HepG2 (cell line): ENCODE results near the gene ZFAND2A. TPM values are rescaled to one million over a fixed set of nuclear protein-coding genes. Genes with fewer than 3 reads are reported as not detected.

Experiments used
- DMTF1 ChIP-seq: sonication (generic); formaldehyde crosslinking; IDR thresholded peaks from 2 replicates; pipeline ENCODE4 v1.4.0; 2020; ENCODE audit warnings: mild to moderate bottlenecking, missing genetic modification reagents
- GTF3A ChIP-seq: sonication (generic); formaldehyde crosslinking; conservative IDR thresholded peaks from 2 replicates; pipeline ENCODE4 v1.4.0; 2020; ENCODE audit warnings: mild to moderate bottlenecking, missing genetic modification reagents
- HNF1B ChIP-seq: sonication (generic); formaldehyde crosslinking; IDR thresholded peaks from 2 replicates; pipeline ENCODE4 v1.5.1; 2020; ENCODE audit warnings: mild to moderate bottlenecking, moderate library complexity, missing genetic modification reagents
- ISL2 ChIP-seq: sonication (generic); formaldehyde crosslinking; IDR thresholded peaks from 2 replicates; pipeline ENCODE4 v1.5.0; 2020; ENCODE audit warnings: missing genetic modification reagents
- KAT7 ChIP-seq: IDR thresholded peaks from 2 replicates; pipeline ENCODE4 v1.6.1; 2018; ENCODE audit warnings: borderline replicate concordance, missing compliant biosample characterization
- NFE2 ChIP-seq: sonication (generic); formaldehyde crosslinking; IDR thresholded peaks from 2 replicates; pipeline ENCODE4 v1.4.0; 2020; ENCODE audit warnings: missing genetic modification reagents
- POLR2A ChIP-seq, 2 experiments: IDR thresholded peaks; 2 replicates each; pipeline ENCODE4 v1.6.1; 2011; ENCODE audit warnings: low read depth in 2 of 2, low read length in 2 of 2, mild to moderate bottlenecking in 1 of 2, moderate library complexity in 1 of 2; ENCODE audit not compliant: insufficient read depth in 1 of 2
- REPIN1 ChIP-seq: sonication (generic); formaldehyde crosslinking; IDR thresholded peaks from 2 replicates; pipeline ENCODE4 v1.8.0; 2022; ENCODE audit warnings: missing genetic modification reagents, low read depth, mild to moderate bottlenecking, borderline replicate concordance
- SMYD3 ChIP-seq: sonication (generic); formaldehyde crosslinking; IDR thresholded peaks from 2 replicates; pipeline ENCODE4 v1.8.1; 2023; ENCODE audit warnings: mild to moderate bottlenecking, missing genetic modification reagents
- SNAI1 ChIP-seq: sonication (generic); formaldehyde crosslinking; IDR thresholded peaks from 2 replicates; pipeline ENCODE4 v1.5.0; 2020; ENCODE audit warnings: mild to moderate bottlenecking, missing genetic modification reagents, borderline replicate concordance
- TBP ChIP-seq: sonication (generic); formaldehyde crosslinking; IDR thresholded peaks from 2 replicates; pipeline ENCODE4 v1.5.0; 2020; ENCODE audit warnings: missing genetic modification reagents
- TCF7L2 ChIP-seq: IDR thresholded peaks from 2 replicates; pipeline ENCODE4 v1.6.1; 2011; ENCODE audit warnings: mild to moderate bottlenecking, low read depth, low read length, moderate library complexity
- TP53 ChIP-seq: sonication (generic); formaldehyde crosslinking; conservative IDR thresholded peaks from 2 replicates; pipeline ENCODE4 v1.4.0; 2020; ENCODE audit warnings: missing genetic modification reagents
- YY1 ChIP-seq: IDR thresholded peaks from 2 replicates; pipeline ENCODE4 v1.6.1; 2011; ENCODE audit warnings: low read length, low read depth, moderate library complexity, mild to moderate bottlenecking; ENCODE audit not compliant: insufficient read depth, insufficient replicate concordance
- ZC3H4 ChIP-seq: sonication (generic); formaldehyde crosslinking; IDR thresholded peaks from 2 replicates; pipeline ENCODE4 v1.4.0; 2020; ENCODE audit warnings: missing genetic modification reagents, borderline replicate concordance
- ZFAT ChIP-seq: sonication (generic); formaldehyde crosslinking; conservative IDR thresholded peaks from 2 replicates; pipeline ENCODE4 v1.8.1; 2023; ENCODE audit warnings: missing genetic modification reagents, inconsistent platforms
- ZKSCAN5 ChIP-seq: sonication (generic); formaldehyde crosslinking; IDR thresholded peaks from 2 replicates; pipeline ENCODE4 v1.5.1; 2020; ENCODE audit warnings: mild to moderate bottlenecking, missing genetic modification reagents
- ZNF382 ChIP-seq: sonication (generic); formaldehyde crosslinking; IDR thresholded peaks from 2 replicates; pipeline ENCODE4 v1.5.0; 2020; ENCODE audit warnings: missing genetic modification reagents, mild to moderate bottlenecking, borderline replicate concordance
- ZNF512 ChIP-seq: sonication (generic); formaldehyde crosslinking; IDR thresholded peaks from 2 replicates; pipeline ENCODE4 v1.4.0; 2020; ENCODE audit warnings: mild to moderate bottlenecking, missing genetic modification reagents
- ZNF761 ChIP-seq: sonication (generic); formaldehyde crosslinking; conservative IDR thresholded peaks from 2 replicates; pipeline ENCODE4 v1.4.0; 2020; ENCODE audit warnings: mild to moderate bottlenecking, missing genetic modification reagents
- polyA plus RNA-seq, 8 experiments: library from polyadenylated mRNA; depleted of rRNA in 3 of 8; stranded (reverse) in 7 of 8; unstranded in 1 of 8; fragments of >200 nt; fragmentation: Illumina TruSeq in 4 of 8; extraction: Trizol in 4 of 8; gene quantifications; 2 replicates each; pipeline versions ENCODE4 v1.2.1 to v1.2.3, GENCODE V29; 2011 to 2016; ENCODE audit warnings: low read depth in 4 of 8, missing spikeins in 1 of 8, mixed read lengths in 1 of 8; ENCODE audit not compliant: insufficient read depth in 1 of 8
- total RNA-seq, 5 experiments: library from RNA; depleted of rRNA; stranded (reverse); fragments of >200 nt; fragmentation: Illumina TruSeq; extraction: Trizol; gene quantifications; 2 replicates each; pipeline ENCODE4 v1.2.3, GENCODE V29; 2016; ENCODE audit warnings: low read depth in 1 of 5
- TF ChIP-seq, protein P1 (sequence below): sonication (generic); formaldehyde crosslinking; IDR thresholded peaks from 2 replicates; pipeline ENCODE4 v1.5.1; 2020; ENCODE audit warnings: missing genetic modification reagents, mild to moderate bottlenecking, borderline replicate concordance
- TF ChIP-seq, protein P2 (sequence below): sonication (generic); formaldehyde crosslinking; IDR thresholded peaks from 2 replicates; pipeline ENCODE4 v1.4.0; 2020; ENCODE audit warnings: mild to moderate bottlenecking, missing genetic modification reagents

ZFAND2A gene
- total and polyA plus RNA-seq, 2 of the 13 experiments (the other 11 are each of a cell fraction or from before 2014, with no cell fraction given) = 140 to 153 TPM

GRCh38 chr7:1169409-1170368 is 9.7 kb upstream of the ZFAND2A start (continued):
- TF ChIP-seq DMTF1 (CRISPR knock-in tag) = 0 out of 2 replicates have a peak, but pooled peaks have one; percentile 52
- no peak for TF ChIP-seq REPIN1 (CRISPR knock-in tag)
- TF ChIP-seq HNF1B (CRISPR knock-in tag) = peak; percentile 83
- TF ChIP-seq GTF3A (CRISPR knock-in tag) = no peak
- TF ChIP-seq TP53 (CRISPR knock-in tag) = no peak
- TF ChIP-seq, protein P1, sequence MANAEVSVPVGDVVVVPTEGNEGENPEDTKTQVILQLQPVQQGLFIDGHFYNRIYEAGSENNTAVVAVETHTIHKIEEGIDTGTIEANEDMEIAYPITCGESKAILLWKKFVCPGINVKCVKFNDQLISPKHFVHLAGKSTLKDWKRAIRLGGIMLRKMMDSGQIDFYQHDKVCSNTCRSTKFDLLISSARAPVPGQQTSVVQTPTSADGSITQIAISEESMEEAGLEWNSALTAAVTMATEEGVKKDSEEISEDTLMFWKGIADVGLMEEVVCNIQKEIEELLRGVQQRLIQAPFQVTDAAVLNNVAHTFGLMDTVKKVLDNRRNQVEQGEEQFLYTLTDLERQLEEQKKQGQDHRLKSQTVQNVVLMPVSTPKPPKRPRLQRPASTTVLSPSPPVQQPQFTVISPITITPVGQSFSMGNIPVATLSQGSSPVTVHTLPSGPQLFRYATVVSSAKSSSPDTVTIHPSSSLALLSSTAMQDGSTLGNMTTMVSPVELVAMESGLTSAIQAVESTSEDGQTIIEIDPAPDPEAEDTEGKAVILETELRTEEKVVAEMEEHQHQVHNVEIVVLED = no peak
- TF ChIP-seq ZNF382 (CRISPR knock-in tag) = no peak
- TF ChIP-seq ZKSCAN5 (CRISPR knock-in tag) = no peak
- TF ChIP-seq, protein P2, sequence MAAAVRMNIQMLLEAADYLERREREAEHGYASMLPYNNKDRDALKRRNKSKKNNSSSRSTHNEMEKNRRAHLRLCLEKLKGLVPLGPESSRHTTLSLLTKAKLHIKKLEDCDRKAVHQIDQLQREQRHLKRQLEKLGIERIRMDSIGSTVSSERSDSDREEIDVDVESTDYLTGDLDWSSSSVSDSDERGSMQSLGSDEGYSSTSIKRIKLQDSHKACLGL = 0 out of 2 replicates have a peak, but pooled peaks have one; percentile 73
- no peak for TF ChIP-seq SNAI1 (CRISPR knock-in tag)
- peak; percentile 80 to 84 for TF ChIP-seq POLR2A (IDR thresholded peaks at IDR 0.05; ENCODE audit: insufficient read depth in 1 of 2, low read depth in 2 of 2, low read length in 2 of 2)
- TF ChIP-seq YY1 = peak; percentile 96
- no peak for TF ChIP-seq ZFAT
- peak; percentile 80; the same call in 1 of the 2 replicates for TF ChIP-seq KAT7 (CRISPR knock-in tag)
- TF ChIP-seq ISL2 = no peak
- no peak for TF ChIP-seq ZNF761 (CRISPR knock-in tag)
- no peak for TF ChIP-seq NFE2 (CRISPR knock-in tag)
- peak; percentile 51 for TF ChIP-seq ZC3H4 (CRISPR knock-in tag)
- TF ChIP-seq TCF7L2 = no peak
- no peak for TF ChIP-seq TBP (CRISPR knock-in tag)
- no peak for TF ChIP-seq ZNF512 (CRISPR knock-in tag)
- 0 out of 2 replicates have a peak, but pooled peaks have one; percentile 58 for TF ChIP-seq SMYD3 (CRISPR knock-in tag)
